Gastrocnemius medialis (tissue), 4 donors: Measurements from ENCODE around the gene DALRD3. TPM values are rescaled to one million over a fixed set of nuclear protein-coding genes. Genes with fewer than 3 reads are reported as not detected.
A peak's percentile ranks its signal among the peaks of the same experiment; 100 is the strongest.
"Not testable (repeated sequence)": the region's sequence is repeated elsewhere in the genome, so short reads cannot be mapped to it uniquely, and the experiment has no call there.

Experiments
- ATAC-seq, 2 donors: fragments of 150-250 bp; one replicate each; pipeline ENCODE4 v1.9.1; 2016
- DNase-seq, 2 donors: peaks; one replicate each; pipeline ENCODE4 v3.0.0-alpha.2; 2019
- H3K27ac ChIP-seq, 4 donors: fragments of 200-600 bp; sonication (generic); 1 replicate in 1 of 4; 2 replicates in 3 of 4; pipeline ENCODE4 v1.5.1; 2016 to 2018; ENCODE audit warnings: mild to moderate bottlenecking in 2 of 4, moderate library complexity in 1 of 4
- H3K27me3 ChIP-seq, 3 donors: fragments of 200-600 bp; sonication (generic) in 2 of 3; 1 replicate in 1 of 3; 2 replicates in 2 of 3; pipeline versions ENCODE4 v1.5.1 to v1.6.0; 2016 to 2019; ENCODE audit warnings: mild to moderate bottlenecking in 1 of 3, moderate library complexity in 1 of 3
- H3K36me3 ChIP-seq, 2 donors: fragments of 200-600 bp; sonication (generic) in 1 of 2; one replicate each; pipeline ENCODE4 v1.5.1; 2017 to 2018
- H3K4me1 ChIP-seq, 2 donors: fragments of 200-600 bp; sonication (generic) in 1 of 2; one replicate each; pipeline ENCODE4 v1.5.1; 2016 to 2017; ENCODE audit warnings: mild to moderate bottlenecking in 2 of 2
- H3K4me3 ChIP-seq, 4 donors: fragments of 200-600 bp; sonication (generic) in 3 of 4; 1 replicate in 1 of 4; 2 replicates in 3 of 4; pipeline ENCODE4 v1.5.1; 2016 to 2019; ENCODE audit warnings: mild to moderate bottlenecking in 2 of 4
- H3K9me3 ChIP-seq, 3 donors: fragments of 200-600 bp; sonication (generic) in 2 of 3; 1 replicate in 1 of 3; 2 replicates in 2 of 3; pipeline ENCODE4 v1.5.1; 2016 to 2019
- CTCF ChIP-seq, 5 experiments: fragments of 450-650 bp in 3 of 5; fragments of 200-600 bp in 2 of 5; sonication (generic) in 2 of 5; IDR thresholded peaks in 4 of 5; conservative IDR thresholded peaks in 1 of 5; 1 replicate in 4 of 5; 2 replicates in 1 of 5; pipeline ENCODE4 v1.5.1; 2016 to 2019; ENCODE audit warnings: antibody characterized with exemption in 5 of 5, mild to moderate bottlenecking in 3 of 5, moderate library complexity in 3 of 5
- POLR2A ChIP-seq, 2 donors: fragments of 450-650 bp; IDR thresholded peaks; one replicate each; pipeline ENCODE4 v1.6.1; 2017; ENCODE audit warnings: antibody characterized with exemption in 2 of 2, mild to moderate bottlenecking in 2 of 2, moderate library complexity in 2 of 2
- in situ Hi-C, 4 donors: fragments of 200-750 bp; cut with MboI; loops; one replicate each; pipeline versions ENCODE4 v1.15.0 to v1.8.0; 2017; ENCODE audit warnings: low sequenced_read_pairs in 4 of 4
- intact Hi-C: fragments of 100-400 bp; cut with DNase I; formaldehyde crosslinking; loops from one replicate; pipeline ENCODE4 v1.15.1; 2023; ENCODE audit warnings: low total_unique reads
- total RNA-seq, 4 donors: library from RNA; depleted of rRNA; stranded (reverse); fragments of >200 nt; gene quantifications; one replicate each; pipeline versions ENCODE4 v1.1.0 to v1.2.3, GENCODE V29; 2016

DALRD3 gene
- total RNA-seq, 4 donors from 2014 or later, result 10.6 to 20.1 (median 16.3) TPM

GRCh38 chr3:49013738-49014660 lies 4.4 kb downstream of the DALRD3 start:
- peaks cover 0 to 28% of the 10 kb centered on the region in 2 donors for H3K36me3 ChIP-seq
- H3K27ac ChIP-seq, result peak overlapping the region; percentile 59 to 74 (median 62)
- peaks cover 27 to 37% of the 10 kb centered on the region in 2 donors for H3K4me1 ChIP-seq
- no peaks in the 10 kb centered on the region for H3K27me3 ChIP-seq
- DNase-seq (no peak), ATAC-seq (peak; percentile 13 to 26)
- H3K4me3 ChIP-seq, result no peak overlapping the region
- no peak for TF ChIP-seq POLR2A (IDR thresholded peaks at IDR 0.05)
- TF ChIP-seq CTCF (IDR thresholded peaks at IDR 0.05 in 4 of 5, conservative IDR thresholded peaks at IDR 0.05 in 1 of 5), result peak; percentile 20 to 47 (median 38)
- in situ Hi-C loops (no loop called here), intact Hi-C loops (no loop called here)
- no peaks in the 10 kb centered on the region for H3K9me3 ChIP-seq

- ATAC-seq (no peak), DNase-seq (no peak)
- no peaks in the 10 kb centered on the region for H3K9me3 ChIP-seq
- in situ Hi-C loops (no loop called here), intact Hi-C loops (no loop called here)
- H3K27ac ChIP-seq, result peak overlapping the region; percentile 59 to 74 (median 62)
- H3K4me3 ChIP-seq, result no peak overlapping the region
- H3K27me3 ChIP-seq, result no peaks in the 10 kb centered on the region
- TF ChIP-seq POLR2A (IDR thresholded peaks at IDR 0.05), result no peak
- no peak for TF ChIP-seq CTCF (IDR thresholded peaks at IDR 0.05 in 4 of 5, conservative IDR thresholded peaks at IDR 0.05 in 1 of 5)
- peaks cover 0 to 28% of the 10 kb centered on the region in 2 donors for H3K36me3 ChIP-seq
- peaks cover 28 to 40% of the 10 kb centered on the region in 2 donors for H3K4me1 ChIP-seq
Observed at GRCh38 chr3:49013113-49013737, 5.2 kb downstream of the DALRD3 start.

GRCh38 chr3:49012441-49013017 lies 5.9 kb downstream of the DALRD3 start:
- no peak for DNase-seq
- Histone ChIP-seq H3K27ac (peak overlapping the region; percentile 59 to 74 (median 62)), H3K4me1 (peaks cover 31 to 41% of the 10 kb centered on the region in 2 donors), H3K36me3 (peaks cover 0 to 28% of the 10 kb centered on the region in 2 donors), H3K27me3 (no peaks in the 10 kb centered on the region), H3K9me3 (no peaks in the 10 kb centered on the region), H3K4me3 (no peak overlapping the region)
- no peak for ATAC-seq
- in situ Hi-C loops (no loop called here), intact Hi-C loops (no loop called here)
- TF ChIP-seq CTCF (IDR thresholded peaks at IDR 0.05 in 4 of 5, conservative IDR thresholded peaks at IDR 0.05 in 1 of 5) (no peak), POLR2A (IDR thresholded peaks at IDR 0.05) (no peak)

- Histone ChIP-seq H3K4me3 (no peak overlapping the region), H3K36me3 (peaks cover 0 to 6% of the 10 kb centered on the region in 2 donors), H3K27me3 (no peaks in the 10 kb centered on the region), H3K9me3 (no peaks in the 10 kb centered on the region), H3K4me1 (peaks cover 26 to 46% of the 10 kb centered on the region in 2 donors), H3K27ac (no peak overlapping the region)
- in situ Hi-C loops (no loop called here), intact Hi-C loops (no loop called here)
- no peak for ATAC-seq
- DNase-seq, result no peak
- no peak for TF ChIP-seq CTCF (IDR thresholded peaks at IDR 0.05 in 4 of 5, conservative IDR thresholded peaks at IDR 0.05 in 1 of 5)
- no peak for TF ChIP-seq POLR2A (IDR thresholded peaks at IDR 0.05)
Observed at GRCh38 chr3:49009396-49009795, 9.0 kb downstream of the DALRD3 start.

GRCh38 chr3:49008627-49009026 lies 9.8 kb downstream of the DALRD3 start:
- H3K27me3 ChIP-seq, in situ Hi-C loops, intact Hi-C loops, H3K36me3 ChIP-seq, DNase-seq, ATAC-seq, H3K9me3 ChIP-seq: not testable (repeated sequence)
- H3K27ac ChIP-seq, result peak overlapping the region; percentile 95 to 100 (median 99)
- peaks cover 26 to 40% of the 10 kb centered on the region in 2 donors for H3K4me1 ChIP-seq
- H3K4me3 ChIP-seq, result peak overlapping the region in 1 of 4 donors; percentile 85
